GM10266 (cell line): ENCODE results near the gene PRKG1.
A peak's percentile ranks its signal among the peaks of the same experiment; 100 is the strongest.

Experiments used
- DNase-seq: peaks from one replicate; pipeline ENCODE4 v3.0.0; 2012; ENCODE audit errors: extremely low spot score
- CTCF ChIP-seq: IDR thresholded peaks from 2 replicates; pipeline ENCODE4 v1.5.1; 2012; ENCODE audit warnings: mild to moderate bottlenecking, low read depth; ENCODE audit not compliant: control insufficient read depth, insufficient read depth; ENCODE audit errors: missing control alignments

The PRKG1 gene

GRCh38 chr10:51960494-51960895 is 886.2 kb downstream of the PRKG1 start:
- peak; percentile 18 for DNase-seq
- peak; percentile 41 for TF ChIP-seq CTCF

GRCh38 chr10:51961401-51961800 is 887.1 kb downstream of the PRKG1 start:
- no peak for DNase-seq
- TF ChIP-seq CTCF: no peak

- DNase-seq: no peak
- no peak for TF ChIP-seq CTCF
These were observed 890.3 kb downstream of the PRKG1 start for GRCh38 chr10:51964630-51965029.

- no peak for TF ChIP-seq CTCF
- DNase-seq: no peak
These were observed 891.2 kb downstream of the PRKG1 start for GRCh38 chr10:51965451-51965850.

GRCh38 chr10:51972733-51973346 is 898.6 kb downstream of the PRKG1 start:
- TF ChIP-seq CTCF: no peak
- DNase-seq: no peak

GRCh38 chr10:51980752-51981151 is 906.5 kb downstream of the PRKG1 start:
- TF ChIP-seq CTCF: no peak
- no peak for DNase-seq

- no peak for DNase-seq
- TF ChIP-seq CTCF: no peak
These were observed 907.4 kb downstream of the PRKG1 start for GRCh38 chr10:51981731-51982130.
